ENCODE results near the gene HNRNPU. TPM values are rescaled to one million over a fixed set of nuclear protein-coding genes. Genes with fewer than 3 reads are reported as not detected.

Gene HNRNPU
- polyA plus RNA-seq, 1 of the 3 experiments (the other 2 are of a cell fraction): 164 TPM

GRCh38 chr1:244897476-244898254 lies 33.3 kb upstream of the HNRNPU start:
- Histone ChIP-seq H3K9me2 (no peaks in the 10 kb centered on the region), H3K4me1 (ENCODE audit: control insufficient read depth in 1 of 2, insufficient read depth in 2 of 2, low read depth in 1 of 2, low read length in 1 of 2) (no peaks in the 10 kb centered on the region; a peak in 1 of 4 replicates), H3K27me3 (ENCODE audit: insufficient read depth) (no peaks in the 10 kb centered on the region), H3K9me3 (no peaks in the 10 kb centered on the region), H3K4me2 (no peak overlapping the region), H3K79me2 (ENCODE audit: insufficient read depth) (no peaks in the 10 kb centered on the region), H4K20me1 (ENCODE audit: insufficient read depth) (no peaks in the 10 kb centered on the region), H3K9ac (no peak overlapping the region), H3F3A (replicated peaks; ENCODE audit: insufficient read depth) (no peaks in the 10 kb centered on the region), H3K27ac (ENCODE audit: low read depth in 2 of 2, low read length in 1 of 2) (no peak overlapping the region), H3K36me3 (replicated peaks in 1 of 2; ENCODE audit: control insufficient read depth in 1 of 2, insufficient read depth in 2 of 2, low read length in 1 of 2) (no peaks in the 10 kb centered on the region), H3K4me3 (ENCODE audit: low read depth in 2 of 2, low read length in 1 of 2) (no peak overlapping the region), H2AFZ (ENCODE audit: low read depth) (no peak overlapping the region)
- DNase-seq: no peak
- POLR2A ChIA-PET: no interaction called here
- CTCF ChIA-PET: no interaction called here
- no peak for TF ChIP-seq RFX5 (IDR thresholded peaks at IDR 0.05; ENCODE audit: low read length)
- no peak for TF ChIP-seq GABPA (IDR thresholded peaks at IDR 0.05; ENCODE audit: low read depth)
- WGBS (ENCODE audit: low lambda C conversion rate): 77% methylated on average over 15 of the region's 15 CpGs

- WGBS (ENCODE audit: low lambda C conversion rate): 62% methylated on average over 3 of the region's 3 CpGs
- Histone ChIP-seq H3K9me3 (no peaks in the 10 kb centered on the region), H3K27ac (ENCODE audit: low read depth in 2 of 2, low read length in 1 of 2) (no peak overlapping the region; a peak in 1 of 4 replicates), H3K27me3 (ENCODE audit: insufficient read depth) (no peaks in the 10 kb centered on the region), H4K20me1 (ENCODE audit: insufficient read depth) (no peaks in the 10 kb centered on the region), H3K36me3 (replicated peaks in 1 of 2; ENCODE audit: control insufficient read depth in 1 of 2, insufficient read depth in 2 of 2, low read length in 1 of 2) (no peaks in the 10 kb centered on the region), H3K9me2 (no peaks in the 10 kb centered on the region), H3K79me2 (ENCODE audit: insufficient read depth) (no peaks in the 10 kb centered on the region), H3K4me2 (no peak overlapping the region), H3K4me3 (ENCODE audit: low read depth in 2 of 2, low read length in 1 of 2) (no peak overlapping the region), H3K4me1 (ENCODE audit: control insufficient read depth in 1 of 2, insufficient read depth in 2 of 2, low read depth in 1 of 2, low read length in 1 of 2) (no peaks in the 10 kb centered on the region; a peak in 1 of 4 replicates), H3F3A (replicated peaks; ENCODE audit: insufficient read depth) (no peaks in the 10 kb centered on the region), H2AFZ (ENCODE audit: low read depth) (no peak overlapping the region), H3K9ac (no peak overlapping the region)
- no peak for TF ChIP-seq CHD2 (IDR thresholded peaks at IDR 0.05; ENCODE audit: low read length, partially characterized antibody)
- ChIA-PET CTCF (no interaction called here), POLR2A (no interaction called here)
- no peak for DNase-seq
Measured at GRCh38 chr1:244896550-244896949, 32.2 kb upstream of the HNRNPU start.

- Histone ChIP-seq H3K4me1 (ENCODE audit: control insufficient read depth in 1 of 2, insufficient read depth in 2 of 2, low read depth in 1 of 2, low read length in 1 of 2) (no peaks in the 10 kb centered on the region), H3K4me2 (no peak overlapping the region), H3K27me3 (ENCODE audit: insufficient read depth) (no peaks in the 10 kb centered on the region), H3F3A (replicated peaks; ENCODE audit: insufficient read depth) (no peaks in the 10 kb centered on the region), H4K20me1 (ENCODE audit: insufficient read depth) (no peaks in the 10 kb centered on the region), H3K36me3 (replicated peaks in 1 of 2; ENCODE audit: control insufficient read depth in 1 of 2, insufficient read depth in 2 of 2, low read length in 1 of 2) (no peaks in the 10 kb centered on the region), H3K9ac (no peak overlapping the region), H3K9me3 (no peaks in the 10 kb centered on the region), H3K4me3 (ENCODE audit: low read depth in 2 of 2, low read length in 1 of 2) (no peak overlapping the region), H3K9me2 (no peaks in the 10 kb centered on the region), H3K79me2 (ENCODE audit: insufficient read depth) (no peaks in the 10 kb centered on the region), H2AFZ (ENCODE audit: low read depth) (no peak overlapping the region), H3K27ac (ENCODE audit: low read depth in 2 of 2, low read length in 1 of 2) (no peak overlapping the region)
- TF ChIP-seq POLR2AphosphoS5 (IDR thresholded peaks at IDR 0.05; ENCODE audit: low read depth, low read length) (no peak), RCOR1 (IDR thresholded peaks at IDR 0.05; ENCODE audit: low read length) (no peak), TEAD4 (IDR thresholded peaks at IDR 0.05; ENCODE audit: borderline replicate concordance, insufficient read depth) (no peak), EP300 (IDR thresholded peaks at IDR 0.05; ENCODE audit: borderline replicate concordance in 1 of 2, low read depth in 1 of 2, low read length in 1 of 2) (no peak), FOXJ3 (CRISPR knock-in tag; IDR thresholded peaks at IDR 0.05) (no peak), PBX3 (IDR thresholded peaks at IDR 0.05) (no peak), SIN3A (IDR thresholded peaks at IDR 0.05; ENCODE audit: borderline replicate concordance, low read depth, low read length) (no peak), USF1 (IDR thresholded peaks at IDR 0.05; ENCODE audit: borderline replicate concordance, low read depth) (no peak)
- TF ChIP-seq, protein P1, sequence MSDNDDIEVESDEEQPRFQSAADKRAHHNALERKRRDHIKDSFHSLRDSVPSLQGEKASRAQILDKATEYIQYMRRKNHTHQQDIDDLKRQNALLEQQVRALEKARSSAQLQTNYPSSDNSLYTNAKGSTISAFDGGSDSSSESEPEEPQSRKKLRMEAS (IDR thresholded peaks at IDR 0.05; ENCODE audit: low read depth): no peak
- CTCF ChIA-PET: interaction anchor here (1.1 kb wide), 1 partner anchor 61 kb away, joined by 3 read pairs; no protein-coding TSS in a partner anchor
- POLR2A ChIA-PET: no interaction called here
- 92% methylated on average over 6 of the region's 7 CpGs for WGBS (ENCODE audit: low lambda C conversion rate)
- DNase-seq: no peak
Measured at GRCh38 chr1:244893836-244894235, 29.5 kb upstream of the HNRNPU start.

All from SK-N-SH (cell line).